Thoracic aorta (tissue), 2 donors: ENCODE measurements around the gene MOG. TPM values are rescaled to one million over a fixed set of nuclear protein-coding genes. Genes with fewer than 3 reads are reported as not detected.

Source experiments
- ATAC-seq: fragments of 150-250 bp; one replicate; pipeline ENCODE4 v1.8.0; 2017; ENCODE audit warnings: low read depth; ENCODE audit not compliant: insufficient number of reproducible peaks, low FRiP score
- DNase-seq: peaks from one replicate; pipeline ENCODE4 v3.0.0-alpha.2; 2020; ENCODE audit warnings: low spot score
- H3K27ac ChIP-seq, 2 donors: fragments of 200-600 bp; sonication (generic); 1 replicate in 1 of 2; 2 replicates in 1 of 2; pipeline ENCODE4 v1.5.1; 2016; ENCODE audit warnings: mild to moderate bottlenecking in 2 of 2, moderate library complexity in 2 of 2
- H3K27me3 ChIP-seq: fragments of 200-600 bp; sonication (generic); replicated peaks from 2 replicates; pipeline ENCODE4 v1.6.0; 2016; ENCODE audit warnings: mild to moderate bottlenecking; ENCODE audit not compliant: insufficient read depth
- H3K36me3 ChIP-seq: fragments of 200-600 bp; sonication (generic); one replicate; pipeline ENCODE4 v1.5.1; 2016
- H3K4me1 ChIP-seq, 2 donors: fragments of 200-600 bp; sonication (generic); 1 replicate in 1 of 2; 2 replicates in 1 of 2; pipeline versions ENCODE4 v1.5.1 to v1.6.0; 2016; ENCODE audit warnings: low read depth in 2 of 2, mild to moderate bottlenecking in 1 of 2; ENCODE audit not compliant: control insufficient read depth in 1 of 2
- H3K4me3 ChIP-seq: fragments of 200-600 bp; sonication (generic); 2 replicates; pipeline ENCODE4 v1.5.1; 2016; ENCODE audit warnings: mild to moderate bottlenecking
- H3K9me3 ChIP-seq: fragments of 200-600 bp; sonication (generic); 2 replicates; pipeline ENCODE4 v1.5.1; 2016
- CTCF ChIP-seq: fragments of 200-600 bp; sonication (generic); IDR thresholded peaks from one replicate; pipeline ENCODE4 v1.5.1; 2019; ENCODE audit warnings: antibody characterized with exemption
- total RNA-seq, 2 donors: library from RNA; depleted of rRNA; stranded (reverse); fragments of >200 nt; gene quantifications; one replicate each; pipeline versions ENCODE4 v1.1.0 to v1.2.3, GENCODE V29; 2016

Gene MOG
- total RNA-seq, 2 donors from 2014 or later: not detected

- Histone ChIP-seq H3K36me3 (no peaks in the 10 kb centered on the region), H3K4me1 (no peaks in the 10 kb centered on the region), H3K9me3 (no peaks in the 10 kb centered on the region), H3K4me3 (no peak overlapping the region), H3K27ac (no peak overlapping the region), H3K27me3 (no peaks in the 10 kb centered on the region)
- no peak for TF ChIP-seq CTCF
- no peak for ATAC-seq
- no peak for DNase-seq
Observed at GRCh38 chr6:29708432-29709179, 51.7 kb downstream of the MOG start.

GRCh38 chr6:29709188-29709587, 52.3 kb downstream of the MOG start:
- no peaks in the 10 kb centered on the region for H3K36me3 ChIP-seq

GRCh38 chr6:29710281-29710941, 53.5 kb downstream of the MOG start:
- no peaks in the 10 kb centered on the region for H3K9me3 ChIP-seq
- no peaks in the 10 kb centered on the region for H3K4me1 ChIP-seq
- ATAC-seq: no peak

More at GRCh38 chr6:29709188-29709587, 52.3 kb downstream of the MOG start:
- H3K27ac ChIP-seq: no peak overlapping the region
- DNase-seq (no peak), ATAC-seq (no peak)
- no peak for TF ChIP-seq CTCF
- H3K27me3 ChIP-seq: no peaks in the 10 kb centered on the region
- H3K4me1 ChIP-seq: no peaks in the 10 kb centered on the region
- no peak overlapping the region for H3K4me3 ChIP-seq
- H3K9me3 ChIP-seq: no peaks in the 10 kb centered on the region

GRCh38 chr6:29720863-29721262, 64.0 kb downstream of the MOG start:
- ATAC-seq (no peak), DNase-seq (no peak)
- H3K4me1 ChIP-seq: peaks cover 13 to 18% of the 10 kb centered on the region in 2 donors
- no peak overlapping the region for H3K4me3 ChIP-seq
- H3K9me3 ChIP-seq: no peaks in the 10 kb centered on the region
- no peak for TF ChIP-seq CTCF
- no peaks in the 10 kb centered on the region for H3K27me3 ChIP-seq
- no peak overlapping the region for H3K27ac ChIP-seq
- peaks cover 4% of the 10 kb centered on the region for H3K36me3 ChIP-seq

More at GRCh38 chr6:29710281-29710941, 53.5 kb downstream of the MOG start:
- no peaks in the 10 kb centered on the region for H3K27me3 ChIP-seq
- no peaks in the 10 kb centered on the region for H3K36me3 ChIP-seq
- DNase-seq: no peak
- H3K4me3 ChIP-seq: no peak overlapping the region
- TF ChIP-seq CTCF: no peak
- H3K27ac ChIP-seq: no peak overlapping the region

Other genes with a start within 250 kb of the MOG start
- gene OR12D1, start 242.2 kb upstream of the MOG start, total RNA-seq: not detected
- not detected for gene OR10C1, start 217.8 kb upstream of the MOG start, total RNA-seq
- gene OR11A1, start 200.0 kb upstream of the MOG start, total RNA-seq: not detected
- gene OR2H1, start 199.9 kb upstream of the MOG start, total RNA-seq: not detected
- gene MAS1L, start 169.1 kb upstream of the MOG start, total RNA-seq: not detected
- not detected for gene UBD, start 97.4 kb upstream of the MOG start, total RNA-seq
- not detected for gene OR2H2, start 72.0 kb upstream of the MOG start, total RNA-seq
- 100 to 1,000 TPM in 1 of 2 donors, 10 to 100 TPM in 1; 63.2 to 112 TPM for gene GABBR1, start 23.9 kb upstream of the MOG start, total RNA-seq
- gene ZFP57, start 24.1 kb downstream of the MOG start, total RNA-seq: 1 to 10 TPM in 1 of 2 donors, not detected in 1; 3.2 TPM
- 100 to 1,000 TPM in 1 of 2 donors, 10 to 100 TPM in 1; 94.2 to 117 TPM for gene HLA-F, start 66.3 kb downstream of the MOG start, total RNA-seq
- under 1 TPM in 1 of 2 donors, not detected in 1; 0.85 TPM for gene HLA-G, start 170.7 kb downstream of the MOG start, total RNA-seq